Esophagus muscularis mucosa (tissue), 4 donors: ENCODE data around the gene IL37. TPM values are rescaled to one million over a fixed set of nuclear protein-coding genes. Genes with fewer than 3 reads are reported as not detected.

ENCODE experiments used
- DNase-seq: peaks from one replicate; pipeline ENCODE4 v3.0.0-alpha.2; 2017; ENCODE audit errors: extremely low spot score
- H3K27ac ChIP-seq, 4 donors: fragments of 200-600 bp; sonication (generic); replicated peaks in 1 of 4; 1 replicate in 3 of 4; 2 replicates in 1 of 4; pipeline ENCODE4 v1.5.1; 2016 to 2019; ENCODE audit warnings: mild to moderate bottlenecking in 1 of 4
- H3K27me3 ChIP-seq, 4 donors: fragments of 200-600 bp; sonication (generic); one replicate each; pipeline versions ENCODE4 v1.5.1 to v1.6.0; 2016 to 2019
- H3K36me3 ChIP-seq, 4 donors: fragments of 200-600 bp; sonication (generic); one replicate each; pipeline ENCODE4 v1.5.1; 2016 to 2019
- H3K4me1 ChIP-seq, 4 donors: fragments of 200-600 bp; sonication (generic); one replicate each; pipeline ENCODE4 v1.5.1; 2016 to 2019
- H3K4me3 ChIP-seq, 4 donors: fragments of 200-600 bp; sonication (generic); 1 replicate in 2 of 4; 2 replicates in 2 of 4; pipeline ENCODE4 v1.5.1; 2016 to 2019; ENCODE audit warnings: mild to moderate bottlenecking in 4 of 4, moderate library complexity in 1 of 4
- H3K9me3 ChIP-seq, 4 donors: fragments of 200-600 bp; sonication (generic); 1 replicate in 3 of 4; 2 replicates in 1 of 4; pipeline ENCODE4 v1.5.1; 2016 to 2019
- EP300 ChIP-seq: sonication (generic); formaldehyde crosslinking; IDR thresholded peaks from one replicate; pipeline ENCODE4 v1.6.1; 2017; ENCODE audit warnings: antibody characterized with exemption
- POLR2A ChIP-seq: fragments of 450-650 bp; IDR thresholded peaks from one replicate; pipeline ENCODE4 v1.6.1; 2017; ENCODE audit warnings: antibody characterized with exemption, moderate library complexity, mild to moderate bottlenecking, low read depth
- POLR2AphosphoS5 ChIP-seq, 2 donors: sonication (generic); formaldehyde crosslinking; IDR thresholded peaks; one replicate each; pipeline ENCODE4 v1.6.1; 2017; ENCODE audit warnings: antibody characterized with exemption in 2 of 2
- WGBS: methylation state at CpG from one replicate; pipeline ENCODE4 v1.1.5; 2018; 5-methylcytosine and 5-hydroxymethylcytosine counted together
- intact Hi-C: fragments of 100-400 bp; cut with DNase I; formaldehyde crosslinking; loops from one replicate; pipeline ENCODE4 v1.15.1; 2023
- total RNA-seq, 4 donors: library from RNA; depleted of rRNA; stranded (reverse); fragments of >200 nt; gene quantifications; one replicate each; pipeline versions ENCODE4 v1.1.0 to v1.2.1, GENCODE V29; 2016
- TF ChIP-seq, protein P1 (sequence below), 3 experiments: fragments of 200-600 bp in 2 of 3; fragments of 450-650 bp in 1 of 3; sonication (generic) in 2 of 3; IDR thresholded peaks; one replicate each; pipeline ENCODE4 v1.5.1; 2017 to 2019; ENCODE audit warnings: antibody characterized with exemption in 3 of 3, mild to moderate bottlenecking in 2 of 3, moderate library complexity in 1 of 3

The IL37 gene
- total RNA-seq, 4 donors from 2014 or later, result not detected

DNA sequence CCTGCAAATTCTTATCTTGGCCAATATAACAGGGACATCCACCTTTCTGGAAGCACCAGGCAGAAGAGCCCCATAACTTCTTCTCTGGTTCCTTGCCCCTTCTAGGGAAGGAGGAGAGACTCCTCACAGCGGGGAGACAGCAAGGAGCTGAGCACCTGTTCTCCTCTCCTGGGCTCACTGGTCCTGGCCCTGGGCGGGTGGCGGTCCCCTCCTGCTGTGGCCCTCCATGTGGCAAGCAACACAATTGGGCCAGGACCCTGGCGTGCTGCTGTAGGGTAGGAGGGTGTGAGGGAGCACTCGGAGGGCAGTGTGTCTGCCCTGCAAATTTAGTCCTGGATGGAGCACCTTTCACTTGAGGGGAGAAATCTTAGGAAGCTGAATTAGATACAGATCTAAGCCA is 6.9 kb downstream of the IL37 start:
- TF ChIP-seq POLR2AphosphoS5 (IDR thresholded peaks at IDR 0.05), result no peak
- TF ChIP-seq POLR2A, result no peak
- no peak for TF ChIP-seq EP300
- TF ChIP-seq, protein P1, sequence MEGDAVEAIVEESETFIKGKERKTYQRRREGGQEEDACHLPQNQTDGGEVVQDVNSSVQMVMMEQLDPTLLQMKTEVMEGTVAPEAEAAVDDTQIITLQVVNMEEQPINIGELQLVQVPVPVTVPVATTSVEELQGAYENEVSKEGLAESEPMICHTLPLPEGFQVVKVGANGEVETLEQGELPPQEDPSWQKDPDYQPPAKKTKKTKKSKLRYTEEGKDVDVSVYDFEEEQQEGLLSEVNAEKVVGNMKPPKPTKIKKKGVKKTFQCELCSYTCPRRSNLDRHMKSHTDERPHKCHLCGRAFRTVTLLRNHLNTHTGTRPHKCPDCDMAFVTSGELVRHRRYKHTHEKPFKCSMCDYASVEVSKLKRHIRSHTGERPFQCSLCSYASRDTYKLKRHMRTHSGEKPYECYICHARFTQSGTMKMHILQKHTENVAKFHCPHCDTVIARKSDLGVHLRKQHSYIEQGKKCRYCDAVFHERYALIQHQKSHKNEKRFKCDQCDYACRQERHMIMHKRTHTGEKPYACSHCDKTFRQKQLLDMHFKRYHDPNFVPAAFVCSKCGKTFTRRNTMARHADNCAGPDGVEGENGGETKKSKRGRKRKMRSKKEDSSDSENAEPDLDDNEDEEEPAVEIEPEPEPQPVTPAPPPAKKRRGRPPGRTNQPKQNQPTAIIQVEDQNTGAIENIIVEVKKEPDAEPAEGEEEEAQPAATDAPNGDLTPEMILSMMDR (IDR thresholded peaks at IDR 0.05), result no peak
- intact Hi-C loops, result no loop called here
- peak; percentile 74 for DNase-seq
- Histone ChIP-seq H3K27ac (no peak overlapping the region), H3K27me3 (peaks cover 0 to 3% (median 0%) of the 10 kb centered on the region in 4 donors), H3K4me1 (no peaks in the 10 kb centered on the region), H3K9me3 (no peaks in the 10 kb centered on the region), H3K4me3 (no peak overlapping the region), H3K36me3 (no peaks in the 10 kb centered on the region)
- 95% methylated on average over 5 of the region's 5 CpGs for WGBS

DNA sequence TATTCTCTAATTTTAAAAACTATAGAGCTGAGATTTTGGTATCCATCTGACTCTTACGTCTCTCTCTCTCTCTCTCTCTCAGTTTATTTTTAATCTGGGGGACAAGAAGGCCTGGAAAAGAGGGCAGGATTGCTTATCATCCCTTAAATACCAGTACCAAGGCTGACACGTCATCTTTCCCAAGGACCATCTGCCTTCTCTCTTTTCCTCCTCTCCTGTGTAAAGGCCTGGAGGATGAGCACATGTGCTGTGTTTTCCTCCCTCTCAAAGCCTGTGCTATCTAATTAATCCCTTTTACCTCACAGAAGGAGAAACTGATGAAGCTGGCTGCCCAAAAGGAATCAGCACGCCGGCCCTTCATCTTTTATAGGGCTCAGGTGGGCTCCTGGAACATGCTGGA is 7.3 kb downstream of the IL37 start:
- TF ChIP-seq POLR2A (no peak), EP300 (no peak), POLR2AphosphoS5 (IDR thresholded peaks at IDR 0.05) (no peak)
- TF ChIP-seq, protein P1 (IDR thresholded peaks at IDR 0.05), result no peak
- 85% methylated on average over 4 of the region's 4 CpGs for WGBS
- no peaks in the 10 kb centered on the region for H3K9me3 ChIP-seq
- no peaks in the 10 kb centered on the region for H3K36me3 ChIP-seq
- intact Hi-C loops, result no loop called here
- DNase-seq, result no peak
- H3K4me1 ChIP-seq, result no peaks in the 10 kb centered on the region
- no peak overlapping the region for H3K27ac ChIP-seq
- H3K4me3 ChIP-seq, result no peak overlapping the region
- H3K27me3 ChIP-seq, result peaks cover 0 to 3% (median 0%) of the 10 kb centered on the region in 4 donors

- TF ChIP-seq POLR2A (no peak), POLR2AphosphoS5 (IDR thresholded peaks at IDR 0.05) (no peak), EP300 (no peak)
- TF ChIP-seq, protein P1 (IDR thresholded peaks at IDR 0.05), result no peak
- intact Hi-C loops, result no loop called here
- WGBS, result 90% methylated on average over 1 of the region's 1 CpG
- Histone ChIP-seq H3K27me3 (no peaks in the 10 kb centered on the region), H3K4me1 (no peaks in the 10 kb centered on the region), H3K9me3 (no peaks in the 10 kb centered on the region), H3K27ac (no peak overlapping the region), H3K4me3 (no peak overlapping the region), H3K36me3 (no peaks in the 10 kb centered on the region)
- DNase-seq, result peak; percentile 29
Observed at GRCh38 chr2:112919086-112919485, 8.1 kb downstream of the IL37 start.

DNA sequence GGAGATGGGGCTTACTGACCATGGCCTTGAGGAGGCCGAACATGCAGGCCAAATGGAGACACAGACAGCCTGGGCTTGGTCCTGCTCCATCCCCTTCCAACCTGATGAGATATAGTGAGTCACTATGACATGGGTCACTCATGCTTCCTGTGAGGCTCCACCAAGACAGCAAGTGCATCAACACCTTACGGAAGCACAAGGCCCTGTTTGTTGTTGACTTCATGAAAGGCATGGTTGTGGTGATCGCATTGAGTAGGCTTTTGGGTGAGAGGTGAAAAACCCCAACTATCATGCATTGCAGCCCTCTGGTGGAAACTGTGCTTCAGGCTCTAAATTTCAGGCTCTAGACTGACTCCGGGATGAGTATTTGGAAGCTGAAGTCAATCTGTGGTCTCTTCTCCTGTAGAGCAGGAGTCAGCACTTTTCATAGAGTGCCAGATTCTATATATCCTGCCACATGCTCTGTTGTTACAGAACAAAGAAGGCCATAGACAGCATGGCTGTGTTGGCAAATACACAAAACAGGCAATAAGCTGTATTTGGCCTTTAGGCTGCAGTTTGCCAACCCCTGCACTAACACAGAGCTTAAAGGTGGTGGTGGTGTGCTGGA is 10.1 kb downstream of the IL37 start:
- no peaks in the 10 kb centered on the region for H3K36me3 ChIP-seq
- WGBS, result 50% methylated on average over 4 of the region's 4 CpGs
- H3K9me3 ChIP-seq, result no peaks in the 10 kb centered on the region
- H3K27me3 ChIP-seq, result no peaks in the 10 kb centered on the region
- H3K4me3 ChIP-seq, result no peak overlapping the region
- no peak overlapping the region for H3K27ac ChIP-seq
- peak; percentile 88 for DNase-seq
- no peaks in the 10 kb centered on the region for H3K4me1 ChIP-seq
- intact Hi-C loops, result no loop called here
- no peak for TF ChIP-seq POLR2A
- TF ChIP-seq POLR2AphosphoS5 (IDR thresholded peaks at IDR 0.05), result no peak
- TF ChIP-seq, protein P1 (IDR thresholded peaks at IDR 0.05), result no peak
- TF ChIP-seq EP300, result no peak

DNA sequence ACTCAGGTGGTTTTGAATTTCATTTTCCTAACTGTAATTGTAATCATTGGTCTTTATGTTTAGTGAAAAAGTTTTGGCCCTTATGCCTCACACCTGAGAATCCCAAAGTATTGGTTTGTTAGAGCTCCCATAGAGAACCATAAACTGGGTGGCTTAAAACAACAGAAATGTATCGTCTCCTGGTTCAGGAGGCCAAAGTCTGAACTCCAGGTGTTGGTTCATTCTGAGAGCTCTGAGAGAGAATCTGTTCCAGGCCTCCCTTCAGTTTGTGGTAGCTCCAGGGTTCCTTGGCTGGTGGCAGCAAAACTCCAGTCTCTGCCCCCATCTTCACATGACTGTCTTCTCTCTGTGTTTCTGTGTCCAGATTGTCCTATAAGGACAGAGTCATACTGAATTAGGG is 11.0 kb downstream of the IL37 start:
- Histone ChIP-seq H3K27ac (no peak overlapping the region), H3K27me3 (no peaks in the 10 kb centered on the region), H3K9me3 (no peaks in the 10 kb centered on the region), H3K36me3 (no peaks in the 10 kb centered on the region), H3K4me1 (no peaks in the 10 kb centered on the region), H3K4me3 (no peak overlapping the region)
- 93% methylated on average over 1 of the region's 1 CpG for WGBS
- no peak for DNase-seq
- intact Hi-C loops, result no loop called here
- TF ChIP-seq, protein P1 (IDR thresholded peaks at IDR 0.05), result no peak
- TF ChIP-seq POLR2AphosphoS5 (IDR thresholded peaks at IDR 0.05) (no peak), POLR2A (no peak), EP300 (no peak)
